SIG-M5 treated with dmso at 0.1 percent for 504 hours (cell line): Measurements from ENCODE around the gene DUSP2.

ENCODE experiments used
- DNase-seq: peaks from one replicate; lab custom pipeline; 2025; ENCODE audit not compliant: unreplicated experiment; lab: John Stamatoyannopoulos, UW

DUSP2 gene

GRCh38 chr2:96135171-96135570, 10.1 kb downstream of the DUSP2 start:
- no peak for DNase-seq

GRCh38 chr2:96134421-96134820, 10.8 kb downstream of the DUSP2 start:
- no peak for DNase-seq

GRCh38 chr2:96131813-96132745, 13.2 kb downstream of the DUSP2 start:
- DNase-seq = no peak

- DNase-seq = no peak
Measured at GRCh38 chr2:96131152-96131812, 14.0 kb downstream of the DUSP2 start.

GRCh38 chr2:96130483-96130882, 14.8 kb downstream of the DUSP2 start:
- no peak for DNase-seq

GRCh38 chr2:96129528-96130120, 15.6 kb downstream of the DUSP2 start:
- DNase-seq = no peak

GRCh38 chr2:96128456-96128855, 16.8 kb downstream of the DUSP2 start:
- DNase-seq = no peak

- no peak for DNase-seq
Measured at GRCh38 chr2:96124406-96125265, 20.6 kb downstream of the DUSP2 start.

GRCh38 chr2:96123936-96124335, 21.3 kb downstream of the DUSP2 start:
- DNase-seq = no peak

- no peak for DNase-seq
Measured at GRCh38 chr2:96123290-96123689, 21.9 kb downstream of the DUSP2 start.

GRCh38 chr2:96122391-96122790, 22.8 kb downstream of the DUSP2 start:
- no peak for DNase-seq

GRCh38 chr2:96121414-96121813, 23.8 kb downstream of the DUSP2 start:
- DNase-seq = no peak

- DNase-seq = peak; percentile 12
Measured at GRCh38 chr2:96120991-96121390, 24.2 kb downstream of the DUSP2 start.

GRCh38 chr2:96120091-96120720, 25.0 kb downstream of the DUSP2 start:
- DNase-seq = no peak

- no peak for DNase-seq
Measured at GRCh38 chr2:96119389-96119751, 25.9 kb downstream of the DUSP2 start.

- no peak for DNase-seq
Measured at GRCh38 chr2:96118698-96119388, 26.4 kb downstream of the DUSP2 start.

- DNase-seq = no peak
Measured at GRCh38 chr2:96117701-96118588, 27.3 kb downstream of the DUSP2 start.

- peak; percentile 32 for DNase-seq
Measured at GRCh38 chr2:96116879-96117533, 28.2 kb downstream of the DUSP2 start.
